H4 (cell line): ENCODE data around the gene MYO9B. TPM values are rescaled to one million over a fixed set of nuclear protein-coding genes. Genes with fewer than 3 reads are reported as not detected.

Experiments
- total RNA-seq: library from RNA; depleted of rRNA; stranded (reverse); fragments of >200 nt; shearing (Covaris generic); gene quantifications from 2 replicates; pipeline ENCODE4 v1.2.3, GENCODE V29; 2014; rRNA removed

MYO9B gene
- total RNA-seq, 1 experiment from 2014 or later, result 21.0 TPM

Other genes starting within 250 kb of the MYO9B start
- gene SIN3B, start 246.4 kb upstream of the MYO9B start, total RNA-seq, result 18.6 and 19.6 TPM in 2 replicates
- 0.21 TPM in 1 of 2 replicates, not detected in the other for gene F2RL3, start 186.8 kb upstream of the MYO9B start, total RNA-seq
- gene CPAMD8, start 49.0 kb upstream of the MYO9B start, total RNA-seq, result not detected in 2 replicates
- 10.6 and 22.8 TPM in 2 replicates for gene HAUS8, start 325 bp upstream of the MYO9B start, total RNA-seq
- 43.2 and 43.4 TPM in 2 replicates for gene USE1, start 139.6 kb downstream of the MYO9B start, total RNA-seq
- 6.8 and 8.8 TPM in 2 replicates for gene OCEL1, start 150.4 kb downstream of the MYO9B start, total RNA-seq
- 24.8 and 38.6 TPM in 2 replicates for gene NR2F6, start 170.1 kb downstream of the MYO9B start, total RNA-seq
- not detected in 2 replicates for gene USHBP1, start 189.0 kb downstream of the MYO9B start, total RNA-seq
- 154 and 167 TPM in 2 replicates for gene BABAM1, start 191.7 kb downstream of the MYO9B start, total RNA-seq
- 0.06 TPM in 1 of 2 replicates, not detected in the other for gene ANKLE1, start 206.1 kb downstream of the MYO9B start, total RNA-seq
- gene ABHD8, start 227.6 kb downstream of the MYO9B start, total RNA-seq, result 3.5 and 7.5 TPM in 2 replicates
- gene MRPL34, start 230.1 kb downstream of the MYO9B start, total RNA-seq, result 48.0 and 76.2 TPM in 2 replicates
- 20.0 and 34.3 TPM in 2 replicates for gene DDA1, start 233.8 kb downstream of the MYO9B start, total RNA-seq